Mammary epithelial cell (primary cell): ENCODE measurements around the gene LRMDA.

Experiments used
- CTCF ChIP-seq, 2 donors: IDR thresholded peaks in 1 of 2; conservative IDR thresholded peaks in 1 of 2; 2 replicates each; pipeline ENCODE4 v1.5.1; 2011 to 2012; ENCODE audit warnings: inconsistent platforms in 2 of 2, low read length in 2 of 2, mild to moderate bottlenecking in 2 of 2, control low read depth in 1 of 2, low read depth in 1 of 2; ENCODE audit not compliant: insufficient read depth in 1 of 2; ENCODE audit errors: extremely low read depth in 1 of 2
- EZH2 ChIP-seq: IDR thresholded peaks from 2 replicates; pipeline ENCODE4 v1.6.1; 2012; ENCODE audit warnings: low read length, inconsistent platforms, borderline replicate concordance

- no peak for TF ChIP-seq EZH2
- TF ChIP-seq CTCF (conservative IDR thresholded peaks at IDR 0.05 in 1 of 2, IDR thresholded peaks at IDR 0.05 in 1 of 2; ENCODE audit: extremely low read depth in 1 of 2, insufficient read depth in 1 of 2, low read depth in 1 of 2, low read length in 2 of 2): no peak
These were observed 64.2 kb downstream of the LRMDA start for GRCh38 chr10:75495434-75496190.
